HG03378 (cell line): ENCODE measurements around the gene APP.

Experiments used
- ATAC-seq: cut with Tn5 transposase; IDR thresholded peaks from one replicate; pipeline ENCODE4 v1.9.1; 2021; ENCODE audit warnings: mild to moderate bottlenecking, moderate library complexity; ENCODE audit not compliant: unreplicated experiment

Gene APP

DNA sequence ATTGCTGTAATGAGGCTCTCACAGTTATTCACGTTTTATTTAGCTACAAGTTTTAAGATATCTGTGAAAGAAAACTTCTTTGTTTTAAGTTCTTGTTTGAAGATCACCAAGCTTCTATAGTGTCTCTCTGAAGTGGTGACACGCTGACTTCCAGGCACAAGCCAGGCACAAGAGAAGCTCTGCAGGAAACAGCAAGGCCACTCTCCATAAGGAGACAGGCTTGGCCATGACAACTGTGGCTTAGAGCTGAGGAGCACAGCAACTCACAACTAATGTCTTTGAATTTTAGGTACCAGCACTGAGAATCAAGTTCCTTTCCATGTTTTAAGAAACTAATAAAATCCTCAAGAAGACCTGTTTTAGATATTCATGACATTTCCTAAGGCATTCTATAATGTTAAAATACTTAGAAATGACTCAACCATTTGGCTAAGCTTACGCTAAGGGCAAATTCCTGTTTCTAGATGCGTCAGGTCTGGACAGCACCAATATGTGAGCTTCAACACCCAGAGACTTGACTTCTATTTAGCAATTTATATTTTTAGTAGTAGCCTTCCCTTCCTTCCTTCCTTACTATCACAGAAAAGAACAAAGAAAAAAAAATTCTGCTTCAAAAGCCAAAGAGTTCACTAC is 40.2 kb downstream of the APP start:
- ATAC-seq = no peak

DNA sequence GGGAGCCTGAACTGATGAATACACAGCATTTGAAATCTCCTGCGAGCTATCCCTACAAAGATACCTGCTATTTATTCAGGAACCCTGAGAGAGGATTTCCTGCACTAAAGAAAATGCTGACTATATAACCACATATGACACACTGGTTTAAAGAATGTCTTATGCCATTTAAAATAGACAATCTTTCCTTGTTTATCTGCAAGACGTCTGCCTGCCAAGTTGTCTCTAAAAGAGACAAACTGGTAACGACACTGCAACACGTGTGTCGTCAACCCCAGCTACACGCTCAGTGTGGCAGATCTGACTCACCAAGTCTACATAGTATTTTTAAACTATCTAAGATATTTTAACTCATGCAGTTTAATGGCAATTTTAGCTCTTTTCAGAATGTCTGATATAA is 42.7 kb downstream of the APP start:
- no peak for ATAC-seq

DNA sequence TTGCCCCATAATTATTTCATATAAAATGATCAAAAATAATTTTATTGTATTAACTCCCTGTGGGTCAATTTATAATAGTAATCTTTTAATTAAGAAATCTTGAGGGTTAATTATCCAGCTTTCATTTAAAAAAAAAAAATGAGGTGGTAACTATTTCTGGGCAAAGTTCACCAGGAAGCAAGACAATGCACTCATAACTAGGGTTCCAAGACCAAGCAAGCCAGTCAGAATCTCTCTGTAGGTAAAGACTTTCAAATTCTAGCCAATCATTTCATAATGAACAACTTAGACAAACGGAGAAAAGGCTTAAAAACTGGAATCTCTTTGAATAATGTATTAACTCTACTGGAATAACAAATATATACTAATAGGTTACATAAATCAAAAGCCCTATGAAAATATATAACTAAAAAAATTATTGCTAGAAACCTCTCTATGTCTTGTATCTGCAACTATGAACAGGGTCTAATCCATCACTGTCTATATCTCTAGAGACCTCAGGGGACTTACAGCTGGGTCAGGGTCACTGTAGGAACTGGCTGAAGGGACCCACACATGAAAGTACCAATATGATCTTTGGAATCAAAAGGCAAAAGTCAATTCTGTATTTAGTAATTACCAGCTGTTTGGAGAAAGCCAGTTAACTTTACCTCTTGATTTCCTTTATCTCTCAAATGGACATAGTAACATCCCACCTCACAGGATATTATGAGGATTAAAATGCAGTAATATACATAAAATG is 43.3 kb downstream of the APP start:
- ATAC-seq = no peak

DNA sequence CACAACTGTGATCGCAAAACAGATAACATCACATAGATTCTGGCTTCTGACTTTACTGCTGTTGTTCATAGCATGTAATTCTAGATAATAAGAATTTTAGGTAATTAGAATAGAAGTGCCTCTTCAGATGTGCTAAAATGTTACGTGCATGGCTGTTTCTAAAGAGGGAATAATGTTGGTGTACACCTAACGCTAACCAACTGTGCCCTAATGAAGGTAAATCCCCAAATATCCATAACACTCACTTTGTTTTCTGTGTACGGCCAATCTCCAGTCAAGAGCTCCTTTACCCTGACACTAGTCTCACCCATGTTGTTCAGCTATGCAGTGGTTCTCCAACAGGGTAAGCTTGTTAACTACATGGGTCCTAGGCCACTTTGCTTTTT is 44.4 kb downstream of the APP start:
- no peak for ATAC-seq

DNA sequence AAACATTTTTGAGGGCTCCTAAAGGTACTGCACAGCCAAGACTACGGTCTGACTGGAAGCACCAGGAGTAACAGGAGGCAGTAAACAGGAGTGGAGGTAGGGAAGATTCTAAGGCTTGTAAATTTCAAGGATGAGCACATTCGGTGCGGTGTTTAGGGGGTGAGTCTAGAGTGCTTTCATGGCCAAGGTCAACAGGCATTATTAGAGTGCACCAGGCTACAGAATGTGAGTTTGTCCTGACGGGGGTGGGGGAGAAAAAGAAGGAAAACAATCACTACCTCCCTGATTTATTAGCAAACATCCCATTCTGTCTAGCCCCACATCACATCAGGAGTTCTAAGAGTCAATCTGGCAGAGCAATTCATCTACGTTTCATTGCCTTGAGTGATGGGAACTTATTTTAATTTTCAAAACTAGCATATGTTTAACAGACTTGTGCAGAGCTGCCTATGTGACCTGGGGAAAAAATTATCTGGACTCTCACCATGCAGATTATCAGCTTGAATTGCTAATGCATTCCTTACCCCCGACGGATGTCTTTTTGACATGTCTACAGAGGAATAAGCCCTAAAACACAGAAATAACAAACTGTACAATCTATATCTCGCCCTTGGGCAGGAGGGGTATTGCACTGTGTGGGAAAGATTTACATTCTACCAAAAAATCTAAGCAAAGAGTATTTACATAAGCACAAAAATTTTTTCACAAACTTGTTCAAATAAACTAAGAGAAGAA is 45.0 kb downstream of the APP start:
- ATAC-seq = no peak

DNA sequence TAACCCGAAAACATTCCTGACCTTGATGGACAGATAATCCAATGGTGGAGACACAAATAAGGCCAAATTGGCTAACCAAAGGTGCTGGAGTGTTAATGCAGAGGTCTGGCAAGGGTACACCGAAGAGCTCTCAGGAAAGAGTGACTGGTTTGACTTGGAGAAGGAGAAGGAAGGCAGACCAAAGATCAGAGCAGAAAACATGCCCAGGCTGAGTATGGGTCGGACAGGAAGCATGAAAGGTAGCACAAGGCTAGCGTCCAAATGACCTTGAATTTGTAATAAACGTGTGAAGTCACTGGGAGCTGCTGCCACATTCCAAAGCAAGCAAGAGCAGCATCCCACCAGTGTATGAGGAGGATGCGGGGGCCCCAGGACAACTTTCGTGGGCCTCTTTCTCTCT is 45.7 kb downstream of the APP start:
- ATAC-seq = no peak

DNA sequence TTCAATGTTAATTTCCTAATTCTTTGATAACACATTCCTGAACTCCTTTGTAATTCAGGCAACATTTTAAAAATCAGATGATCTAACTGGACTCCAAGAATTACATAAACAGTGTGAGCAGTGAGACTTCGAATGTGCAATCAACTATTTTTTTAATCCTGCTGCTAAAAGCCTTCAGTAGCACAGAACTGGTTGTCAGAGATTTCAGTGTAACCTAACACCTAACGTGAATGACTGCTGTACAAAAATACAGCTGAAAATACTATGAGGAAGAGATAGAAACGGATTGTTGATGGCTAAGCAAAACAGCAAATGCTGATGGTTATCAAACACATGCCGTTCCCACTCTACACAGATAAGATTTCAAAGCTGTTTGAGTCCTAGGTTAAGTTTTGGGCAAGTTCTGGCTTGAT is 46.1 kb downstream of the APP start:
- ATAC-seq = no peak

DNA sequence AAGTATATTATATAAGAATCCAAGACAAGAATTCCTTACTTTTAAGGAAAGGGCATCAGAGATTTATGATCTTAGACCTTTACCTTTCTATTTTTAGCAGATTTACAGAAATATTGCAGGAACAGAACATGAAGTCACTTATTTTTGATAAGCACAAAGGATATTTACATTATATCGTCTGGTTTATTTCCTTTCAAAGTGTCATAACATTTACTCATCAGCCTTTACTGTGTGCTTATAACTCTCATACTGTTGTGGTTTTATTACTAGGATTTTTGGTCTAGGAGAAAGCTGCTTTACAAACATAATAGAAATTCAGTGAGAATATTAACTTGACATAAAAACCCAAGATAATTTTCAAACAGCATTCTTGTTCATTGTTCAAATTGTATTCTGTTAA is 47.6 kb downstream of the APP start:
- no peak for ATAC-seq

DNA sequence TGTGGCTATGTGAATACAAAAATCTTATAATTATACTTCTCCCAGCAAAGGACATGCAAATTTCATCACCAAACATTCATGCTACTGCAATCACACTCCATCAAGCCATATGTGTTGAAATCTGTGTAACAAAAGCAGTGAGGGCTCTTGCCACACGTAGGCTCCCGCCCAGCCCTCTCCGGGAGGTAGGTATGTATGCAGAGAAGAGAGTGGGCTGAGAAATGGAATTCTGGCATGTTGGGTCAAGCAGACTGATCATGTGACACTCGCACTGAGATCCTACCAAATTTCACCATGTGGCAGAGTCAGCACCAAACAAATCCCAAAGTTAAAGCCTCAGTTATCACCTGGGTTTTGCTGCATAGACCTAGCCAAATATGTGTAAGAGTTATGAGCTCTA is 49.7 kb downstream of the APP start:
- no peak for ATAC-seq

DNA sequence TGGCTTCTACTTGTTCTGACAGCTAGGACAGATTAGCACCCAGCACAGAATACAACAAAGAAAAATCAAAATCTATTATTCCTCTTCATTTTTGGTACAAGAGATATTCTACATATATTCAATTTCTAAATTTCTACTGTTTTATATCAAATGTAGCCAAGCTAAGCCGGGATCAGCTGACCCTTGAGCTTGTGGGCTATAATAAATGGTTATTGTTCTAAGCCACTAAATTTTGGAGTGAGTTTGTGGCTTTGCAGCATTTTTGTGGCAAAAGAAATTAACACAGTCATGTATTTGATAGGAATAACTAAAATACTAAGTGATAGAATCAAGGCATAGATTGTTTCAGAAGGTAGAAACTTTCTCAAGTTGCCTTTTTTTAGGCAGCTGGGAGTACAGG is 50.7 kb downstream of the APP start:
- no peak for ATAC-seq

DNA sequence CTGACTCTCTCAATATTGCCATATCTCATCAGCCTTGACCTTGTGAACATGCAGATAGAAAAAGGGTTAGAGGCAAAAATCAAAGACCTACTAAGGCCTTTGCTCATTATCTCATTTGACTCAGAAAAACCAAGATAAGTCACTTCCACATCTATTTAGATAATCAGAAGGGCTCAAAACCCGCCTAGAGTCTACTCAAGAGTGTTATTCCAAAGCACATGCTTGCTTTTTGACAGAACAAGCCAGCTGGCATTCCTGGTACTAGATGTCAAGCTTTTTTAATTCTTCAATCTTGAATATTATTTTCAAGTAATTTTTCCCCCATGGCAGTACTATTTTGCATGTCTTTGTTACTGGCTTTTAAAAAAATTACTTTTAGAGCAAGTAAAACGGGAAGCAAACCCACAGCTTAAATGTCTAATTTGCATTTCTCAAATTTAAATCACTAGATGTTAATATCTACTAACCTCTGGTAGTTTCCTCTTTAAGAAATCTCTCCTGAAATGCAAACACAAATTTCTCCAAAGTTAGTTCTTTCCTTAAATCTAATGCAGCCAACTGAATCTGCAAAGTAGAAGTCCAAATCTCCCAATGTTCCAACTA is 51.5 kb downstream of the APP start:
- ATAC-seq = peak; percentile 39

DNA sequence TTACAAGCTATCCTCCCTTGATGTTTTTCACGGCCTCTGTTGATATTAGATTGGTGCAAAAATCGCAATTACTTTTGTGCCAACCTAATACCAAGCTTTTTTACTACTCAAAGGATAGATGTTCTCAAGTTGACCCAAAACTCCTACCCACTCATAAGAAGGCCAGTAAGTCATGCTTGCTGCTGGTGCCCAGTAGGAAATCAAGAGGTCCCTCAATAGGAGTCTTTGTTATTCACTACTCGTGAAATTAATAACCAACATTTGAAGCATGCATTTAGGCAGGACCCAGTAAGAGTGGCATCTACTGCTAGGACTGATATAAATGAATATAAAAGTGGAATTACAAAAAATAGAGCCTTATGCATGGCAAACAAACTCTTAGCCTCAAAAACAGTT is 52.6 kb downstream of the APP start:
- ATAC-seq = no peak

DNA sequence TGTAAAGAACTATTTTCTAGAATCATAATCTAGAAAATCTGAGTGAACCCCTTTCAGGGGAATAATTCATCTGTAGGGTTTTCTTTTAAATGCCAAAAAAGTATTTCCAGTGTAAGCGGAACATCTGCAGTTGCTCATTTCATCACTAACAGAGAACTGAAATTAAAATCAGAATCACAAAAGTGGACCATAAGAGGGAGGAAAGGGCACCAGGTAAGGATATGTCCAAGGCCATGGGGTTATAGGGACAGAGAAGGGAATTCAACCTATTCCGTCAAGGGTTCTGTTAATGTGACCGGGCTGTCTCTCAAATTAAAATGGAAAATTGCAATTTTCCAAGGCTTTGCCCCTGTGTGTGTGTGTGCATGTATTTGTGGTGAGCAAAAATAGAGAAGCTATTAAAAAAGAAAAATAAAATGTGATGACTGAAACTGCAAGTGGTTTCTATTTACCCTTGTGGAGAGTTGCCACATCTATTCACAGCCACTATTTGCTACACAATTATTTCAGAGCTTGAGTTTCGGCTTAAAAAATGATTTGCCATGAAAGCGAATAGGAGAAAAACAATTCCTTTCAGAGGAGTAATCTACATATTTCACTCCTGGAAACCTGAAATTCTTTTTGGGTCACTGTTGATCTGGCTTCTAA is 53.1 kb downstream of the APP start:
- ATAC-seq = peak; percentile 55

DNA sequence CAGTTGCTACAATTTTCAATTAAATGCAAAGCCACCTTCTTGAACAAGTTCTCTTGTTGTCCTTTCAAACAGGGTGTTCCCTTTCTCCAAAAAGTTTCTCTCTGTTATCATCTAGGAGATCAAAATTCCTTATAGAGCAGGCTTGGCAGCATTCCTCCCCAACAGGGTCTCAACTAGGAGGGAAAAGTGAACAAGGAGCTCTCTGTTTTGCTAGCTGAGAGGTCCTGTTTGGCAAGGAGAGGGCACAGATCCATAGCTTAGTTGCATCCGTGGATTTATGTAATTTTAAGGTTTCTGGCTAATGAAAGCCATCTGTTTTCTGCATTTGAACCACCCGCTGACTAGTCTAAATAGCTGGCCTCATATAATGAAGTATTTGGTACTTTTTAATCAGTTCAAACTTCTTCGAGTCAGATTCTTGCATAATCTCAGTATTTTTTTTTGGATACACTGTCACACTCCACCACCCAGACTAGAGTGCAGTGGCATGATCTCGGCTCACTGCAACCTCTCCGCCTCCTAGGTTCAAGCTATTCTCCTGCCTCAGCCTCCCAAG is 54.0 kb downstream of the APP start:
- no peak for ATAC-seq

DNA sequence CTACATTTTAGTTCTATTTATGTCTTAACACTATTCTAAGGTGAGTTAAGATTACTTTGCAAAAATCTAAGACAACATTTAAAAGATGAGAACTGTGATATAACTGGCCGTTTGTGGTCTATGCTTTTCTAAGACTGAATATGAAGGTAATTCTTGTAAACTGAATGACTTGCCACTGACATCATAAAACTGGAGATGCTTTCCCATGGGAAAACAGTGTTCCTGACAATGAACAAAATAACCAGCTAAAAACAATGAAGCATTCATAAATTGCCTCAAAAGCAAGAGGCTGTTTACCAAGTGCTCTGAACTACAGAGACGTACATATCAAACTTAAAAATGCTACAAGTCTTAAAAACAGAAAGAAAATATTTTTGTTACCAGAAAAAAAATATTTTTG is 54.7 kb downstream of the APP start:
- no peak for ATAC-seq

DNA sequence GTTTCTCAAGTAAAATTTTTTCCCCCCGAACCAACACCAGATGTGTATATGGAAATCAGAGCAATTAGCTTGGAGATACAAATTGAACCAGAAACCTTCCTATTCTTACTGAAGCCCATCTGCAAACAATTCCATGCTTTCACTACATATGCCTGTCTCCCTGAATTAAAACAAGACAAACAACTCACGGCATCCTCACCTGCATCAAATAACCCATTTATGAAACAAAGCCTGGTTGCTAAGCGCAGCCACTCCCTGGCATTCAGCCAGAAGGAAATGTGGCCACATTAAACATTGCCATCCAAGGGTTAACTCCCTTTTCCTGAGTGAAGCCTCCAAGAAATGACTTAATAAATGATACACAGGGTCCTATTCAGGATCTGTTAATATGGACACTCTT is 55.3 kb downstream of the APP start:
- ATAC-seq = no peak

DNA sequence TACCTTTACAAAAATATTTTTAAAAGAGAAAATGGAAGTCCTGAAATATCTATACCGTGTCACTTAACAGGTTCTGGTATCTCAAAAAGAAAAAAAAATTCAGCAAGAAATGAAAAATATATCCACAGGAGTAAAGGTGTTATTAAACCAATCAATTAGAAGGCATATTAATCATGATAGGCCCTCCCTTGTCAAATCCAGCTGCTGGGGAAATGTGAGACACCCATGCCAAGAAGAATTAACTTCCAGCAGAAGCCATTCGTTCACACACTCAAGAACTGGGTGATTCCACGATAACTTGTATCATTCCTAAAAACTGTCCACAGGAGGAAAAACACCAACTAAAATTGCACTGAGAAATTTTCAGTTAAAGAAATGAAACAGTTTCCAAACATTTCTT is 57.6 kb downstream of the APP start:
- ATAC-seq = no peak

DNA sequence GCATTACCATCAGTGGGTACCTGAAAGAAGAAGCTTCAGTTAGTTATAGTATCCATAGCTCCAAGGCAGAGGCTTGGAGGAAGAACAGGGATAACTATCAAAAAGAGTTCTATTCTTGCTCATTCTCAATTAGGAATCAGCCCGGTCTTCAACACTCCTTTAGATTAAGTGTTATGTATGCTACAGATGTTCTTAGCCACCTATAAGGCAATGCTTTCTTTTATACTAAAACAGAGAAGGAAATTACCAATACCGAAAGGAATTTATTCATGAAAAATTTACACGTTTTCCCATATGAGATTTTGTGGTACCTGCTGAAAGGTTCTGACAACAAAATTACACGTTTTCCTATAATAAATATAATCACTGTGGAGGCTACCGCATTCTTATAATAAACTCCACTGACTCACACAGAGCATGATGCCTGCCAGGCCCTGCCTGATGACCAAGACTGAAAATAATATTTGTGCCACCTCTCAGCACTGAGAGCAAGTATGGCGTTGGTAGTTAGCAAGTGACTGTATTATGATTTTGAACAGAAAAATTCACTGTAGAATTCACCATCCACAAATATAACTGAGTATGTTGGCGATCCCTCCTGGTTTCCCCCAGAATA is 58.3 kb downstream of the APP start:
- no peak for ATAC-seq

DNA sequence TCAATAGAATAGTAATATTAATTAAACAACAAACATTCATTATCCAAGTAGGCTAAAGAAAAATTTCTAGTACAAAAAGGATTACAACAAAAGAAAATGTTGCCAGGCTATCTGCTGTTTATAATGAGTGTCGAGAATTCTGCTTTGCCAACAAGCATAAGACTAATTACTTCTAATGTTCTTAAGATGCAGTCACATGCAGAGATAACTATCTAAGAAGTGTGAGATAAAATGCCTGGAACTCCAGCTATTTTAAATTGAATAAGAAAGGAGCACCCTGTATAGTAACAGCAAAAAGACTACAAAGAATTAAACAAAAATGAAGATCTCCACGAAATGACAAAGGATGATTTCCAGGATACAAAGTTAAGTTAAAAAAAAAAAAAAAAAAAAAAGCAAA is 59.9 kb downstream of the APP start:
- ATAC-seq = no peak

DNA sequence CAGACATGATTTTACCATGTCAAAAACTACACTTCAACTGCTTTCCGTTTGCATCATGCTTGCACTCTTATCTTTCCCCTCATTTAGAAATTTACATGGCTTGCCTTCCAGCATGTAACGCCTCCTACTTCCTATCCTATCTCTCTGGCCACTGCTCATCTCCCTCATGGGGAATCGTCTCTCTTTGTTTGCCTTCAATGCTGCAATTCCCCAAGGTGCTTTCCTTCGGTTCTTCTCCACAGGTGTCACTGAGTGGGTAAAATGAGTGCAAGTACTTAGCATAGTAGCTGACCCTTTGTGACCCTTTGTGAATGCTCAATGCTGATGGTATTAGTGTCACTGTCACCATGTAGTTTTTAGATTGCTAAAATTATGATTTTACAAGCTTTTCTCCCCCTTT is 63.1 kb downstream of the APP start:
- ATAC-seq = no peak

DNA sequence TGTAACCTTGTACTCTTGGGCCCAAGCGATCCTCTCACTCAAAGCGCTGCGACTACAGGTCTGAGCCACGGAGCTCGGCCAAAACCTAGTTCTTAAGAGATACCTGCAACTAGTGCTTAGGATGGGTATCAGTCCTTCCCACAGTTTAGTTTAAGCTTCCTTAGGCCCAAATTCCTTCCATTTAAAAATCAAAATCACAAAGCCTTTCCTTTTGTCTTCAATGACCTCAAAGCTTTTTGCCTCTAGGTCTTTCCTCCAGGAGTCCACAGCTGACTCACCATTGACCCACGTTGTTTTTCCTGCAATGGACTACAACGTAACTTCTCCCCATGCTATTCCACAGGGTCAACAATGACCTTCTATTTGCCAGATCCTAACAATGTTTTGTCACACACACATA is 64.0 kb downstream of the APP start:
- no peak for ATAC-seq
